ENCODE measurements around the gene ELMO3. TPM values are rescaled to one million over a fixed set of nuclear protein-coding genes. Genes with fewer than 3 reads are reported as not detected.
A peak's percentile ranks its signal among the peaks of the same experiment; 100 is the strongest.

Gene ELMO3
- total and polyA plus RNA-seq, 2 of the 13 experiments (the other 11 are each of a cell fraction or from before 2014, with no cell fraction given): 2.6 to 4.0 TPM

GRCh38 chr16:67191995-67192681 is 6.8 kb upstream of the ELMO3 start, which contains the start of gene E2F4 (continued):
- TF ChIP-seq ZNF839 (CRISPR knock-in tag; IDR thresholded peaks at IDR 0.05; ENCODE audit: borderline replicate concordance) (no peak), ZNF503 (CRISPR knock-in tag; IDR thresholded peaks at IDR 0.05) (peak; percentile 80; the same call in 1 of the 2 replicates), ZNF430 (CRISPR knock-in tag; IDR thresholded peaks at IDR 0.05) (peak; percentile 22), ZNF724P (CRISPR knock-in tag; IDR thresholded peaks at IDR 0.05; ENCODE audit: borderline replicate concordance) (peak; percentile 63; the same call in 1 of the 2 replicates), ZNF83 (CRISPR knock-in tag; IDR thresholded peaks at IDR 0.05; ENCODE audit: borderline replicate concordance) (no peak), ZNF629 (CRISPR knock-in tag; conservative IDR thresholded peaks at IDR 0.05) (no peak; the same call in 1 of the 2 replicates), ZNF598 (CRISPR knock-in tag; IDR thresholded peaks at IDR 0.05; ENCODE audit: borderline replicate concordance) (peak; percentile 61; the same call in 1 of the 2 replicates), GTF3A (CRISPR knock-in tag; conservative IDR thresholded peaks at IDR 0.05) (peak; percentile 3; the same call in 1 of the 2 replicates), ZFP1 (CRISPR knock-in tag; IDR thresholded peaks at IDR 0.05) (no peak), TGIF2 (CRISPR knock-in tag; IDR thresholded peaks at IDR 0.05) (0 out of 2 replicates have a peak, but pooled peaks have one; percentile 25), TBX2 (CRISPR knock-in tag; IDR thresholded peaks at IDR 0.05; ENCODE audit: borderline replicate concordance) (peak; percentile 67), TCF7L2 (IDR thresholded peaks at IDR 0.05; ENCODE audit: low read depth, low read length) (no peak), PAF1 (CRISPR knock-in tag; IDR thresholded peaks at IDR 0.05) (no peak), ZKSCAN5 (CRISPR knock-in tag; IDR thresholded peaks at IDR 0.05) (no peak), MEF2D (CRISPR knock-in tag; IDR thresholded peaks at IDR 0.05) (peak; percentile 74; the same call in 1 of the 2 replicates), PAWR (CRISPR knock-in tag; IDR thresholded peaks at IDR 0.05; ENCODE audit: borderline replicate concordance) (no peak), ZNF850 (CRISPR knock-in tag; conservative IDR thresholded peaks at IDR 0.05) (no peak; the same call in 1 of the 2 replicates), RBM39 (IDR thresholded peaks at IDR 0.05; ENCODE audit: low read depth, low read length, poor library complexity, severe bottlenecking) (peak; percentile 20), TCF7 (IDR thresholded peaks at IDR 0.05; ENCODE audit: low read depth) (no peak), ZBTB3 (CRISPR knock-in tag; IDR thresholded peaks at IDR 0.05; ENCODE audit: borderline replicate concordance, low read depth) (no peak), MBD4 (IDR thresholded peaks at IDR 0.05; ENCODE audit: borderline replicate concordance, low read length) (no peak)
- TF ChIP-seq, protein P1, sequence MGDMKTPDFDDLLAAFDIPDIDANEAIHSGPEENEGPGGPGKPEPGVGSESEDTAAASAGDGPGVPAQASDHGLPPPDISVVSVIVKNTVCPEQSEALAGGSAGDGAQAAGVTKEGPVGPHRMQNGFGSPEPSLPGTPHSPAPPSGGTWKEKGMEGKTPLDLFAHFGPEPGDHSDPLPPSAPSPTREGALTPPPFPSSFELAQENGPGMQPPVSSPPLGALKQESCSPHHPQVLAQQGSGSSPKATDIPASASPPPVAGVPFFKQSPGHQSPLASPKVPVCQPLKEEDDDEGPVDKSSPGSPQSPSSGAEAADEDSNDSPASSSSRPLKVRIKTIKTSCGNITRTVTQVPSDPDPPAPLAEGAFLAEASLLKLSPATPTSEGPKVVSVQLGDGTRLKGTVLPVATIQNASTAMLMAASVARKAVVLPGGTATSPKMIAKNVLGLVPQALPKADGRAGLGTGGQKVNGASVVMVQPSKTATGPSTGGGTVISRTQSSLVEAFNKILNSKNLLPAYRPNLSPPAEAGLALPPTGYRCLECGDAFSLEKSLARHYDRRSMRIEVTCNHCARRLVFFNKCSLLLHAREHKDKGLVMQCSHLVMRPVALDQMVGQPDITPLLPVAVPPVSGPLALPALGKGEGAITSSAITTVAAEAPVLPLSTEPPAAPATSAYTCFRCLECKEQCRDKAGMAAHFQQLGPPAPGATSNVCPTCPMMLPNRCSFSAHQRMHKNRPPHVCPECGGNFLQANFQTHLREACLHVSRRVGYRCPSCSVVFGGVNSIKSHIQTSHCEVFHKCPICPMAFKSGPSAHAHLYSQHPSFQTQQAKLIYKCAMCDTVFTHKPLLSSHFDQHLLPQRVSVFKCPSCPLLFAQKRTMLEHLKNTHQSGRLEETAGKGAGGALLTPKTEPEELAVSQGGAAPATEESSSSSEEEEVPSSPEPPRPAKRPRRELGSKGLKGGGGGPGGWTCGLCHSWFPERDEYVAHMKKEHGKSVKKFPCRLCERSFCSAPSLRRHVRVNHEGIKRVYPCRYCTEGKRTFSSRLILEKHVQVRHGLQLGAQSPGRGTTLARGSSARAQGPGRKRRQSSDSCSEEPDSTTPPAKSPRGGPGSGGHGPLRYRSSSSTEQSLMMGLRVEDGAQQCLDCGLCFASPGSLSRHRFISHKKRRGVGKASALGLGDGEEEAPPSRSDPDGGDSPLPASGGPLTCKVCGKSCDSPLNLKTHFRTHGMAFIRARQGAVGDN (CRISPR knock-in tag; IDR thresholded peaks at IDR 0.05): peak; percentile 84
- TF ChIP-seq, protein P2, sequence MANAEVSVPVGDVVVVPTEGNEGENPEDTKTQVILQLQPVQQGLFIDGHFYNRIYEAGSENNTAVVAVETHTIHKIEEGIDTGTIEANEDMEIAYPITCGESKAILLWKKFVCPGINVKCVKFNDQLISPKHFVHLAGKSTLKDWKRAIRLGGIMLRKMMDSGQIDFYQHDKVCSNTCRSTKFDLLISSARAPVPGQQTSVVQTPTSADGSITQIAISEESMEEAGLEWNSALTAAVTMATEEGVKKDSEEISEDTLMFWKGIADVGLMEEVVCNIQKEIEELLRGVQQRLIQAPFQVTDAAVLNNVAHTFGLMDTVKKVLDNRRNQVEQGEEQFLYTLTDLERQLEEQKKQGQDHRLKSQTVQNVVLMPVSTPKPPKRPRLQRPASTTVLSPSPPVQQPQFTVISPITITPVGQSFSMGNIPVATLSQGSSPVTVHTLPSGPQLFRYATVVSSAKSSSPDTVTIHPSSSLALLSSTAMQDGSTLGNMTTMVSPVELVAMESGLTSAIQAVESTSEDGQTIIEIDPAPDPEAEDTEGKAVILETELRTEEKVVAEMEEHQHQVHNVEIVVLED (CRISPR knock-in tag; IDR thresholded peaks at IDR 0.05; ENCODE audit: borderline replicate concordance): peak; percentile 84

All from HepG2 (cell line).